GM12878 (cell line): Measurements from ENCODE around the gene STX16. TPM values are rescaled to one million over a fixed set of nuclear protein-coding genes. Genes with fewer than 3 reads are reported as not detected.

Experiments used
- ATAC-seq: fragments of 200-7000 bp; cut with Tn5 transposase; 3 replicates; pipeline ENCODE4 v1.9.1; 2020; ENCODE audit warnings: mild to moderate bottlenecking, moderate library complexity
- BruUV-seq: library from RNA; stranded (reverse); fragments of 400-500 nt; replicated peaks from 2 replicates; lab custom pipeline; 2021; lab: Mats Ljungman, UMichigan
- CTCF ChIA-PET: fragments of 300-600 bp; sonication (Branson Sonifier 250); formaldehyde crosslinking; extraction: SDS; loops from one replicate; lab custom pipeline; 2021; ENCODE audit warnings: inconsistent platforms; lab: Yijun Ruan, JAX
- POLR2A ChIA-PET: fragments of 350-600 bp; formaldehyde crosslinking; extraction: SDS; loops from one replicate; lab custom pipeline; 2021; ENCODE audit warnings: inconsistent platforms; lab: Charles Lee
- RAD21 ChIA-PET: fragments of 300-600 bp; sonication (Branson Sonifier 250); formaldehyde crosslinking; loops from one replicate; lab custom pipeline; 2023; ENCODE audit warnings: antibody characterized with exemption; ENCODE audit not compliant: unreplicated experiment; lab: Charles Lee
- SMC1A ChIA-PET: fragments of 300-600 bp; sonication (Branson Sonifier 250); formaldehyde crosslinking; loops from one replicate; lab custom pipeline; 2023; ENCODE audit not compliant: unreplicated experiment, uncharacterized antibody; lab: Charles Lee
- DNase-seq: peaks from one replicate; pipeline ENCODE4 v3.0.0-alpha.2; 2011; ENCODE audit warnings: low read depth, low spot score
- FAIRE-seq: peaks from 3 replicates; lab custom pipeline; 2011; peaks lifted over from hg19 to GRCh38; lab: Jason Lieb, UNC
- H2AFZ ChIP-seq: 2 replicates; pipeline ENCODE4 v1.6.0; 2011; ENCODE audit warnings: low read depth, low read length, control low read depth; ENCODE audit not compliant: control insufficient read depth
- H3K27ac ChIP-seq: 2 replicates; pipeline ENCODE4 v1.5.1; 2011; ENCODE audit warnings: control low read depth; ENCODE audit not compliant: control insufficient read depth, insufficient read depth
- H3K27me3 ChIP-seq, 2 experiments: replicated peaks in 1 of 2; 2 replicates each; pipeline versions ENCODE4 v1.6.0 to v1.6.1; 2011; ENCODE audit warnings: low read length in 1 of 2; ENCODE audit not compliant: control insufficient read depth in 2 of 2, insufficient read depth in 2 of 2
- H3K36me3 ChIP-seq, 2 experiments: 2 replicates each; pipeline ENCODE4 v1.5.1; 2011; ENCODE audit warnings: low read length in 1 of 2; ENCODE audit not compliant: control insufficient read depth in 2 of 2, insufficient read depth in 2 of 2
- H3K4me1 ChIP-seq: 2 replicates; pipeline ENCODE4 v1.6.1; 2011; ENCODE audit warnings: mild to moderate bottlenecking, low read length, moderate library complexity, mixed read lengths; ENCODE audit not compliant: control insufficient read depth, insufficient read depth
- H3K4me2 ChIP-seq: 2 replicates; pipeline ENCODE4 v1.6.0; 2011; ENCODE audit warnings: control low read depth; ENCODE audit not compliant: control insufficient read depth, insufficient read depth
- H3K4me3 ChIP-seq: fragments of 200-600 bp; sonication (generic); 2 replicates; pipeline ENCODE4 v1.5.1; 2016
- H3K79me2 ChIP-seq: 2 replicates; pipeline ENCODE4 v1.6.0; 2011; ENCODE audit warnings: low read length; ENCODE audit not compliant: control insufficient read depth, insufficient read depth
- H3K9ac ChIP-seq: 2 replicates; pipeline ENCODE4 v1.8.0; 2011; ENCODE audit warnings: low read length, control low read depth, mixed read lengths; ENCODE audit not compliant: control insufficient read depth, insufficient read depth
- H3K9me3 ChIP-seq: replicated peaks from 3 replicates; pipeline ENCODE4 v1.5.1; 2011; ENCODE audit warnings: mild to moderate bottlenecking, low read length; ENCODE audit not compliant: control insufficient read depth, insufficient read depth
- H4K20me1 ChIP-seq: 2 replicates; pipeline ENCODE4 v1.6.0; 2011; ENCODE audit not compliant: control insufficient read depth, insufficient read depth
- ATF7 ChIP-seq: fragments of 450-650 bp; IDR thresholded peaks from 2 replicates; pipeline ENCODE4 v1.6.1; 2016; ENCODE audit warnings: low read depth, mild to moderate bottlenecking
- BCLAF1 ChIP-seq: fragments of 450-650 bp; IDR thresholded peaks from 2 replicates; pipeline ENCODE4 v1.6.1; 2017; ENCODE audit warnings: antibody characterized with exemption, mild to moderate bottlenecking, moderate library complexity
- CTCF ChIP-seq, 3 experiments: IDR thresholded peaks in 2 of 3; conservative IDR thresholded peaks in 1 of 3; 2 replicates each; pipeline ENCODE4 v1.5.1; 2011; ENCODE audit warnings: low read depth in 3 of 3, low read length in 3 of 3, mild to moderate bottlenecking in 3 of 3, control low read depth in 2 of 3, moderate library complexity in 2 of 3, inconsistent platforms in 1 of 3, mixed read lengths in 1 of 3; ENCODE audit not compliant: control insufficient read depth in 2 of 3, insufficient read depth in 1 of 3; ENCODE audit errors: extremely low read depth in 1 of 3
- MYC ChIP-seq: IDR thresholded peaks from 2 replicates; pipeline ENCODE4 v1.6.1; 2011; ENCODE audit warnings: mild to moderate bottlenecking, low read length, moderate library complexity, inconsistent platforms; ENCODE audit not compliant: insufficient read depth, insufficient replicate concordance, insufficient read length, severe bottlenecking
- NR2C1 ChIP-seq: fragments of 450-650 bp; IDR thresholded peaks from 2 replicates; pipeline ENCODE4 v1.6.1; 2017; ENCODE audit warnings: antibody characterized with exemption, mild to moderate bottlenecking, moderate library complexity
- PKNOX1 ChIP-seq: fragments of 450-650 bp; IDR thresholded peaks from 2 replicates; pipeline ENCODE4 v1.6.1; 2016; ENCODE audit warnings: mild to moderate bottlenecking
- WGBS: methylation state at CpG from one replicate; pipeline ENCODE4 v1.1.6; 2016; ENCODE audit warnings: low lambda C conversion rate; ENCODE audit not compliant: insufficient replicate concordance, insufficient coverage; ENCODE audit errors: missing lambda C conversion rate; 5-methylcytosine and 5-hydroxymethylcytosine counted together
- in situ Hi-C: fragments of 300-500 bp; cut with MboI; formaldehyde crosslinking; loops from 9 replicates; pipeline ENCODE4 v1.14.3; 2018; ENCODE audit warnings: mixed read lengths
- intact Hi-C: fragments of 100-400 bp; cut with micrococcal nuclease; formaldehyde crosslinking; loops from one replicate; pipeline ENCODE4 v1.14.2; 2022; ENCODE audit not compliant: unreplicated experiment
- polyA plus RNA-seq, 11 experiments: library from polyadenylated mRNA; depleted of rRNA in 4 of 11; unstranded in 6 of 11; stranded (reverse) in 5 of 11; fragments of >200 nt; fragmentation: Nextera tagmentation in 4 of 11; fragmentation: Illumina TruSeq in 1 of 11; extraction: Ambion mirVana in 4 of 11; extraction: Trizol in 1 of 11; gene quantifications; 1 replicate in 1 of 11; 2 replicates in 10 of 11; pipeline versions ENCODE4 v1.2.1 to v1.2.3, GENCODE V29; 2011 to 2016; ENCODE audit warnings: inconsistent platforms in 2 of 11, missing spikeins in 2 of 11, low read depth in 1 of 11
- total RNA-seq, 4 experiments: library from RNA; depleted of rRNA in 3 of 4; stranded (reverse); fragments of >200 nt in 3 of 4; fragmentation: Illumina TruSeq in 1 of 4; extraction: Trizol in 1 of 4; gene quantifications; 2 replicates each; pipeline versions ENCODE4 v1.2.1 to v1.2.3, GENCODE V29; 2013 to 2021

STX16 gene
- total and polyA plus RNA-seq, 10 of the 15 experiments (the other 5 are each of a cell fraction or from before 2014, with no cell fraction given), result 6.3 to 68.4 (median 35.8) TPM

GRCh38 chr20:58702161-58702510, 51.1 kb downstream of the STX16 start (continued):
- no peak for TF ChIP-seq BCLAF1
- TF ChIP-seq ATF7, result no peak

GRCh38 chr20:58702859-58703648, 52.0 kb downstream of the STX16 start:
- SMC1A ChIA-PET, result interaction anchor here (0.8 kb wide), 1 partner anchor 222 kb away, joined by 3 read pairs; no protein-coding TSS in a partner anchor
- no peaks in the 10 kb centered on the region for H3K4me1 ChIP-seq
- POLR2A ChIA-PET, result no interaction called here
- RAD21 ChIA-PET, result no interaction called here
- ATAC-seq (no peak), FAIRE-seq (no peak)
- intact Hi-C loops (no loop called here), in situ Hi-C loops (no loop called here)
- 92% methylated on average over 28 of the region's 28 CpGs for WGBS
- no peaks in the 10 kb centered on the region for H4K20me1 ChIP-seq
- no peak overlapping the region for H3K4me3 ChIP-seq
- BruUV-seq, result no TSS peak
- CTCF ChIA-PET, result interaction anchor here (0.9 kb wide), 1 partner anchor 10 kb away, joined by 5 read pairs; no protein-coding TSS in a partner anchor
- H3K36me3 ChIP-seq, result peaks cover 0 to 3% of the 10 kb centered on the region in 2 experiments; a peak in 3 of 4 replicates
- no peaks in the 10 kb centered on the region for H3K9me3 ChIP-seq
- no peaks in the 10 kb centered on the region for H3K79me2 ChIP-seq
- H2AFZ ChIP-seq, result no peak overlapping the region
- H3K9ac ChIP-seq, result no peak overlapping the region
- peak in 2 of 3 experiments; percentile 30 to 31; a peak in 2 of 6 replicates for TF ChIP-seq CTCF (IDR thresholded peaks at IDR 0.05 in 2 of 3, conservative IDR thresholded peaks at IDR 0.05 in 1 of 3; ENCODE audit: control insufficient read depth in 2 of 3, extremely low read depth in 1 of 3, insufficient read depth in 1 of 3, low read depth in 3 of 3, low read length in 3 of 3)
- TF ChIP-seq MYC, result no peak
- no peak for TF ChIP-seq NR2C1
- TF ChIP-seq PKNOX1, result no peak
- TF ChIP-seq, all 136 proteins: peak for 1
- H3K27ac ChIP-seq, result no peak overlapping the region
- DNase-seq, result no peak
- H3K27me3 ChIP-seq, result no peaks in the 10 kb centered on the region
- no peak overlapping the region for H3K4me2 ChIP-seq
